ENCODE results near the gene ISL2. TPM values are rescaled to one million over a fixed set of nuclear protein-coding genes. Genes with fewer than 3 reads are reported as not detected.

Gene ISL2
- polyA plus RNA-seq, 1 donor (not counting 4 experiments of a cell fraction or from before 2014, with no cell fraction given), result not detected

DNA sequence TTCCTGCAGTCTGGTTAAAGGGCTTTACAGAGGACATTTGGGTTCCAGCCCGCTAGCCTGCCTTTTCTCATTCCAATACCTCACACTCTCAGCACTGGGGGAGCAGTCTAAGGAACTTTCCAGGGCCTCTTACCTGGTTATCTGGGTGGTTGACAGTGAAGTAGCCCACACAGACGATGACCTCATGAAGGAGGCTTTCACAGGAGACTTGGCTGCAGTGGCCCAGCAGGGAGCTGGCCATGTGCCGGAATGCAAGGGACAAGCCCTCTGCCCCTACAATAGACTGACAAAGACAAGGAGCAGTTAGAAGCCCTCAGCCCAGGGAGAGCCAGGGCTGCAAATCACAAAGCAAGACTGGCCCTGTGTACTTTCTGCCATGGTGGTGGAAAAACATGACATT is 39.5 kb downstream of the ISL2 start:
- H3K9ac ChIP-seq (ENCODE audit: control insufficient read depth, extremely low read depth, insufficient read depth, low read length), result no peak overlapping the region
- H3K79me2 ChIP-seq (ENCODE audit: control insufficient read depth, insufficient read depth, low read length), result no peaks in the 10 kb centered on the region
- no peak overlapping the region for H3K4me3 ChIP-seq (ENCODE audit: control insufficient read depth in 2 of 3, extremely low read depth in 1 of 3, insufficient read depth in 2 of 3, low read depth in 1 of 3, low read length in 3 of 3)
- H2AFZ ChIP-seq (ENCODE audit: control insufficient read depth, low read length), result no peak overlapping the region
- no peaks in the 10 kb centered on the region for H4K20me1 ChIP-seq (ENCODE audit: control insufficient read depth, extremely low read depth, insufficient read depth, low read length)
- H3K4me1 ChIP-seq (ENCODE audit: control insufficient read depth, extremely low read depth, insufficient read depth, low read length), result no peaks in the 10 kb centered on the region
- DNase-seq (ENCODE audit: low read depth, low spot score) (no peak), FAIRE-seq (no peak)
- no peaks in the 10 kb centered on the region for H3K9me1 ChIP-seq (ENCODE audit: control insufficient read depth, extremely low read depth, insufficient read depth, low read length)
- TF ChIP-seq, protein P1, sequence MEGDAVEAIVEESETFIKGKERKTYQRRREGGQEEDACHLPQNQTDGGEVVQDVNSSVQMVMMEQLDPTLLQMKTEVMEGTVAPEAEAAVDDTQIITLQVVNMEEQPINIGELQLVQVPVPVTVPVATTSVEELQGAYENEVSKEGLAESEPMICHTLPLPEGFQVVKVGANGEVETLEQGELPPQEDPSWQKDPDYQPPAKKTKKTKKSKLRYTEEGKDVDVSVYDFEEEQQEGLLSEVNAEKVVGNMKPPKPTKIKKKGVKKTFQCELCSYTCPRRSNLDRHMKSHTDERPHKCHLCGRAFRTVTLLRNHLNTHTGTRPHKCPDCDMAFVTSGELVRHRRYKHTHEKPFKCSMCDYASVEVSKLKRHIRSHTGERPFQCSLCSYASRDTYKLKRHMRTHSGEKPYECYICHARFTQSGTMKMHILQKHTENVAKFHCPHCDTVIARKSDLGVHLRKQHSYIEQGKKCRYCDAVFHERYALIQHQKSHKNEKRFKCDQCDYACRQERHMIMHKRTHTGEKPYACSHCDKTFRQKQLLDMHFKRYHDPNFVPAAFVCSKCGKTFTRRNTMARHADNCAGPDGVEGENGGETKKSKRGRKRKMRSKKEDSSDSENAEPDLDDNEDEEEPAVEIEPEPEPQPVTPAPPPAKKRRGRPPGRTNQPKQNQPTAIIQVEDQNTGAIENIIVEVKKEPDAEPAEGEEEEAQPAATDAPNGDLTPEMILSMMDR (optimal IDR thresholded peaks at IDR 0.05 in 1 of 3, IDR thresholded peaks at IDR 0.05 in 1 of 3, conservative IDR thresholded peaks at IDR 0.05 in 1 of 3; ENCODE audit: extremely low read depth in 1 of 3, insufficient read depth in 2 of 3, low read length in 3 of 3), result no peak
- no peak for TF ChIP-seq EZH2 (IDR thresholded peaks at IDR 0.05; ENCODE audit: low read length)
- H3K36me3 ChIP-seq (ENCODE audit: control insufficient read depth in 2 of 2, extremely low read depth in 1 of 2, insufficient read depth in 2 of 2, low read length in 2 of 2), result no peaks in the 10 kb centered on the region
- H3K27ac ChIP-seq (ENCODE audit: control insufficient read depth, insufficient read depth, low read length), result no peak overlapping the region
- no peaks in the 10 kb centered on the region for H3K9me3 ChIP-seq (ENCODE audit: control insufficient read depth, low read depth, low read length)
- no peaks in the 10 kb centered on the region for H3K27me3 ChIP-seq (ENCODE audit: control insufficient read depth, extremely low read depth, insufficient read depth, low read length)
- dilution Hi-C loops (cut with MboI; ENCODE audit: extremely low pct_ligation_motif_present, low sequenced_read_pairs), result no loop called here
- no peak overlapping the region for H3K4me2 ChIP-seq (ENCODE audit: control insufficient read depth, extremely low read depth, insufficient read depth, low read depth, low read length)

DNA sequence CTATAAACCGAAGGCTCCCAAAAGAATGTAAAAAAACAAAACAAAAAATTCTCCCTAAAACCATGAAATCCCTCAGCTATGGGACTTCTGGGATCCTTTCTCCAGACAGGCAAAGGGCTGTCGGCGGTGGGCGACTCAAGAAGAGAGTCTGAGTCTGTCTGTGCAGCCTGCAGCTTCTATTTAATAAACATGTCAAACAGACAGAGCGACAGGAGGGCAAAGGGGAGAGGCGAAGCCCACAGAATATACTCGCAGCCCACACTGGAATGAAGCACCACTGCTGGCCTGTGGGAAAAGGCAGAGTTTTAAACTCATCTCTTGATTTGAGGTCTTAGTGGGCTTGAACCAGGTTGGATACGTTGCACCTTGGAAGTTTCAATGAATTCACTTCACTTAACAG is 40.2 kb downstream of the ISL2 start:
- Histone ChIP-seq H3K9me3 (ENCODE audit: control insufficient read depth, low read depth, low read length) (no peaks in the 10 kb centered on the region), H3K4me1 (ENCODE audit: control insufficient read depth, extremely low read depth, insufficient read depth, low read length) (no peaks in the 10 kb centered on the region), H3K79me2 (ENCODE audit: control insufficient read depth, insufficient read depth, low read length) (no peaks in the 10 kb centered on the region), H3K9ac (ENCODE audit: control insufficient read depth, extremely low read depth, insufficient read depth, low read length) (no peak overlapping the region), H3K9me1 (ENCODE audit: control insufficient read depth, extremely low read depth, insufficient read depth, low read length) (no peaks in the 10 kb centered on the region), H2AFZ (ENCODE audit: control insufficient read depth, low read length) (no peak overlapping the region), H3K27me3 (ENCODE audit: control insufficient read depth, extremely low read depth, insufficient read depth, low read length) (no peaks in the 10 kb centered on the region), H3K36me3 (ENCODE audit: control insufficient read depth in 2 of 2, extremely low read depth in 1 of 2, insufficient read depth in 2 of 2, low read length in 2 of 2) (no peaks in the 10 kb centered on the region), H3K4me3 (ENCODE audit: control insufficient read depth in 2 of 3, extremely low read depth in 1 of 3, insufficient read depth in 2 of 3, low read depth in 1 of 3, low read length in 3 of 3) (no peak overlapping the region), H4K20me1 (ENCODE audit: control insufficient read depth, extremely low read depth, insufficient read depth, low read length) (no peaks in the 10 kb centered on the region), H3K27ac (ENCODE audit: control insufficient read depth, insufficient read depth, low read length) (no peak overlapping the region), H3K4me2 (ENCODE audit: control insufficient read depth, extremely low read depth, insufficient read depth, low read depth, low read length) (no peak overlapping the region)
- dilution Hi-C loops (cut with MboI; ENCODE audit: extremely low pct_ligation_motif_present, low sequenced_read_pairs), result no loop called here
- DNase-seq (ENCODE audit: low read depth, low spot score), result no peak
- no peak for FAIRE-seq
- TF ChIP-seq EZH2 (IDR thresholded peaks at IDR 0.05; ENCODE audit: low read length), result no peak
- TF ChIP-seq, protein P1 (optimal IDR thresholded peaks at IDR 0.05 in 1 of 3, IDR thresholded peaks at IDR 0.05 in 1 of 3, conservative IDR thresholded peaks at IDR 0.05 in 1 of 3; ENCODE audit: extremely low read depth in 1 of 3, insufficient read depth in 2 of 3, low read length in 3 of 3), result no peak

Measured in keratinocyte (primary cell).